Measurements from ENCODE around the gene TAF1A. TPM values are rescaled to one million over a fixed set of nuclear protein-coding genes. Genes with fewer than 3 reads are reported as not detected.

Gene TAF1A
- total RNA-seq, 1 experiment from 2014 or later = 12.9 TPM

DNA sequence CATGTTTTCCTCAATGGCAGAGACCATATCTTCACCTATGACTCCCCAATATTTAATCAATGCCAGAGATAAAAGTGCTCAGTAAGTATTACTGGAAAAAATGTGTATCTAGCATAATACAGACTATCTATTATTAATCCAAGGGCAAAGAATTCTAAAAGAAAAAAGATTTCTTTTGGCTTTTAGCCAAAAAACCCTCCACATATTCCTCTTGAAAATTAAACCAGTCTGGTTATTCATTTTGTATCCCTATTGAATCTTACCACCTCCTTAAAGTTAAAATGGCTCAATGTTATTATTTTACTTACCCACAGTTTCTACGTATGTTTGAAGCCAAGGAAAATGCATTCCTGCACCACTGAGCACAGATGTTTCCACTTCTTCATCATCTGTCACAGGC lies 1.6 kb downstream of the TAF1A start (continued):
- TF ChIP-seq, protein P1, sequence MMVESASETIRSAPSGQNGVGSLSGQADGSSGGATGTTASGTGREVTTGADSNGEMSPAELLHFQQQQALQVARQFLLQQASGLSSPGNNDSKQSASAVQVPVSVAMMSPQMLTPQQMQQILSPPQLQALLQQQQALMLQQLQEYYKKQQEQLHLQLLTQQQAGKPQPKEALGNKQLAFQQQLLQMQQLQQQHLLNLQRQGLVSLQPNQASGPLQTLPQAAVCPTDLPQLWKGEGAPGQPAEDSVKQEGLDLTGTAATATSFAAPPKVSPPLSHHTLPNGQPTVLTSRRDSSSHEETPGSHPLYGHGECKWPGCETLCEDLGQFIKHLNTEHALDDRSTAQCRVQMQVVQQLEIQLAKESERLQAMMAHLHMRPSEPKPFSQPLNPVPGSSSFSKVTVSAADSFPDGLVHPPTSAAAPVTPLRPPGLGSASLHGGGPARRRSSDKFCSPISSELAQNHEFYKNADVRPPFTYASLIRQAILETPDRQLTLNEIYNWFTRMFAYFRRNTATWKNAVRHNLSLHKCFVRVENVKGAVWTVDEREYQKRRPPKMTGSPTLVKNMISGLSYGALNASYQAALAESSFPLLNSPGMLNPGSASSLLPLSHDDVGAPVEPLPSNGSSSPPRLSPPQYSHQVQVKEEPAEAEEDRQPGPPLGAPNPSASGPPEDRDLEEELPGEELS (CRISPR knock-in tag; IDR thresholded peaks at IDR 0.05) = no peak
- TF ChIP-seq, protein P2, sequence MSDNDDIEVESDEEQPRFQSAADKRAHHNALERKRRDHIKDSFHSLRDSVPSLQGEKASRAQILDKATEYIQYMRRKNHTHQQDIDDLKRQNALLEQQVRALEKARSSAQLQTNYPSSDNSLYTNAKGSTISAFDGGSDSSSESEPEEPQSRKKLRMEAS (CRISPR knock-in tag; IDR thresholded peaks at IDR 0.05) = no peak
- TF ChIP-seq, protein P3, sequence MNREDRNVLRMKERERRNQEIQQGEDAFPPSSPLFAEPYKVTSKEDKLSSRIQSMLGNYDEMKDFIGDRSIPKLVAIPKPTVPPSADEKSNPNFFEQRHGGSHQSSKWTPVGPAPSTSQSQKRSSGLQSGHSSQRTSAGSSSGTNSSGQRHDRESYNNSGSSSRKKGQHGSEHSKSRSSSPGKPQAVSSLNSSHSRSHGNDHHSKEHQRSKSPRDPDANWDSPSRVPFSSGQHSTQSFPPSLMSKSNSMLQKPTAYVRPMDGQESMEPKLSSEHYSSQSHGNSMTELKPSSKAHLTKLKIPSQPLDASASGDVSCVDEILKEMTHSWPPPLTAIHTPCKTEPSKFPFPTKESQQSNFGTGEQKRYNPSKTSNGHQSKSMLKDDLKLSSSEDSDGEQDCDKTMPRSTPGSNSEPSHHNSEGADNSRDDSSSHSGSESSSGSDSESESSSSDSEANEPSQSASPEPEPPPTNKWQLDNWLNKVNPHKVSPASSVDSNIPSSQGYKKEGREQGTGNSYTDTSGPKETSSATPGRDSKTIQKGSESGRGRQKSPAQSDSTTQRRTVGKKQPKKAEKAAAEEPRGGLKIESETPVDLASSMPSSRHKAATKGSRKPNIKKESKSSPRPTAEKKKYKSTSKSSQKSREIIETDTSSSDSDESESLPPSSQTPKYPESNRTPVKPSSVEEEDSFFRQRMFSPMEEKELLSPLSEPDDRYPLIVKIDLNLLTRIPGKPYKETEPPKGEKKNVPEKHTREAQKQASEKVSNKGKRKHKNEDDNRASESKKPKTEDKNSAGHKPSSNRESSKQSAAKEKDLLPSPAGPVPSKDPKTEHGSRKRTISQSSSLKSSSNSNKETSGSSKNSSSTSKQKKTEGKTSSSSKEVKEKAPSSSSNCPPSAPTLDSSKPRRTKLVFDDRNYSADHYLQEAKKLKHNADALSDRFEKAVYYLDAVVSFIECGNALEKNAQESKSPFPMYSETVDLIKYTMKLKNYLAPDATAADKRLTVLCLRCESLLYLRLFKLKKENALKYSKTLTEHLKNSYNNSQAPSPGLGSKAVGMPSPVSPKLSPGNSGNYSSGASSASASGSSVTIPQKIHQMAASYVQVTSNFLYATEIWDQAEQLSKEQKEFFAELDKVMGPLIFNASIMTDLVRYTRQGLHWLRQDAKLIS (CRISPR knock-in tag; IDR thresholded peaks at IDR 0.05; ENCODE audit: borderline replicate concordance) = no peak

DNA sequence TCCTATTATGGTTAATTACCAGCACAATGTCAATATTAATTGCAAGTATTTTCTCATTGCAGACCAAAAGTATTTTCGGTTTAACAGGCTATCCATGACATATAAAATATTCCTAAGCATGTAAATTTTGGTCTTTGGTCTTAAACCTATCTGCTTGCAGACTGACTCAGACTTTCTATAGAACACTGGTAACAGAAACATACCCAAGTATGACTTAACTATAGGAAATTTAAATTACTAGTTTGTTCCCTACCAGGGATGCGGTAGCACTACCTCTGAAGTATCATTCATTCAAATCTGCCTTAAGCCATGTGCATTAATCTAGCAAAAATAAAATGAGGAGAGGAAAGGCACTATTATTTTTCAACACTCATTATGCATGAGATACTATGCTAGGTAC lies 2.9 kb downstream of the TAF1A start:
- Mint-ChIP-seq H3K36me3 (peaks cover 45% of the 10 kb centered on the region), H3K4me3 (no peak overlapping the region), H3K27ac (no peak overlapping the region), H3K9me3 (no peaks in the 10 kb centered on the region), H3K4me1 (peaks cover 19% of the 10 kb centered on the region), H3K27me3 (ENCODE audit: low read depth) (no peaks in the 10 kb centered on the region)
- ChIA-PET POLR2A (no interaction called here), CTCF (no interaction called here)
- DNase-seq (ENCODE audit: low spot score) = no peak
- no peak for ATAC-seq
- TF ChIP-seq PRRX2 (CRISPR knock-in tag; IDR thresholded peaks at IDR 0.05) = no peak
- TF ChIP-seq SMAD3 (CRISPR knock-in tag; IDR thresholded peaks at IDR 0.05; ENCODE audit: borderline replicate concordance) = no peak
- TF ChIP-seq, protein P4, sequence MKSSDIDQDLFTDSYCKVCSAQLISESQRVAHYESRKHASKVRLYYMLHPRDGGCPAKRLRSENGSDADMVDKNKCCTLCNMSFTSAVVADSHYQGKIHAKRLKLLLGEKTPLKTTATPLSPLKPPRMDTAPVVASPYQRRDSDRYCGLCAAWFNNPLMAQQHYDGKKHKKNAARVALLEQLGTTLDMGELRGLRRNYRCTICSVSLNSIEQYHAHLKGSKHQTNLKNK (CRISPR knock-in tag; IDR thresholded peaks at IDR 0.05) = no peak
- TF ChIP-seq, protein P5, sequence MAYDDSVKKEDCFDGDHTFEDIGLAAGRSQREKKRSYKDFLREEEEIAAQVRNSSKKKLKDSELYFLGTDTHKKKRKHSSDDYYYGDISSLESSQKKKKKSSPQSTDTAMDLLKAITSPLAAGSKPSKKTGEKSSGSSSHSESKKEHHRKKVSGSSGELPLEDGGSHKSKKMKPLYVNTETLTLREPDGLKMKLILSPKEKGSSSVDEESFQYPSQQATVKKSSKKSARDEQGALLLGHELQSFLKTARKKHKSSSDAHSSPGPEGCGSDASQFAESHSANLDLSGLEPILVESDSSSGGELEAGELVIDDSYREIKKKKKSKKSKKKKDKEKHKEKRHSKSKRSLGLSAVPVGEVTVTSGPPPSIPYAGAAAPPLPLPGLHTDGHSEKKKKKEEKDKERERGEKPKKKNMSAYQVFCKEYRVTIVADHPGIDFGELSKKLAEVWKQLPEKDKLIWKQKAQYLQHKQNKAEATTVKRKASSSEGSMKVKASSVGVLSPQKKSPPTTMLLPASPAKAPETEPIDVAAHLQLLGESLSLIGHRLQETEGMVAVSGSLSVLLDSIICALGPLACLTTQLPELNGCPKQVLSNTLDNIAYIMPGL (CRISPR knock-in tag; IDR thresholded peaks at IDR 0.05) = no peak

DNA sequence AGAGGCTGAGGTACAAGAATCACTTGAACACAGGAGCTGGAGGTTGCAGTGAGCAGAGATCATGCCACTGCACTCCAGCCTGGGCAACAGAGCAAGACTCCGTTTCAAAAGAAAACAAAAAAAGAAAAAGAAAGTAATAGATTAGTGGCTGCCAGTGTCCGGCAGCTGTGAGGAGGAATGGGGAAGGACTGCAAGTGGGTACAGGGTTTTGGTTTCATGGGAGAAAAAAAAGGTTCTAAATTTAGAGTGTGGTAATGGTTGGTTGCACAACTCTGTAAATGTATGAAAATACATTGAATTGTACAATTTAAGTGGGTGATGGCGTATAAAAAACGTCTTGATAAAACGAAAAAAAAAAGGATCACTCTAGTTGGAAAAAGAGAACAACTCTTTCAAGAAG lies 6.7 kb downstream of the TAF1A start:
- ATAC-seq = no peak
- H3K27ac Mint-ChIP-seq = no peak overlapping the region
- H3K36me3 Mint-ChIP-seq = peaks cover 45% of the 10 kb centered on the region
- no peaks in the 10 kb centered on the region for H3K27me3 Mint-ChIP-seq (ENCODE audit: low read depth)
- ChIA-PET POLR2A (no interaction called here), CTCF (no interaction called here)
- H3K4me1 Mint-ChIP-seq = no peaks in the 10 kb centered on the region
- no peak overlapping the region for H3K4me3 Mint-ChIP-seq
- DNase-seq (ENCODE audit: low spot score) = no peak
- TF ChIP-seq, protein P6, sequence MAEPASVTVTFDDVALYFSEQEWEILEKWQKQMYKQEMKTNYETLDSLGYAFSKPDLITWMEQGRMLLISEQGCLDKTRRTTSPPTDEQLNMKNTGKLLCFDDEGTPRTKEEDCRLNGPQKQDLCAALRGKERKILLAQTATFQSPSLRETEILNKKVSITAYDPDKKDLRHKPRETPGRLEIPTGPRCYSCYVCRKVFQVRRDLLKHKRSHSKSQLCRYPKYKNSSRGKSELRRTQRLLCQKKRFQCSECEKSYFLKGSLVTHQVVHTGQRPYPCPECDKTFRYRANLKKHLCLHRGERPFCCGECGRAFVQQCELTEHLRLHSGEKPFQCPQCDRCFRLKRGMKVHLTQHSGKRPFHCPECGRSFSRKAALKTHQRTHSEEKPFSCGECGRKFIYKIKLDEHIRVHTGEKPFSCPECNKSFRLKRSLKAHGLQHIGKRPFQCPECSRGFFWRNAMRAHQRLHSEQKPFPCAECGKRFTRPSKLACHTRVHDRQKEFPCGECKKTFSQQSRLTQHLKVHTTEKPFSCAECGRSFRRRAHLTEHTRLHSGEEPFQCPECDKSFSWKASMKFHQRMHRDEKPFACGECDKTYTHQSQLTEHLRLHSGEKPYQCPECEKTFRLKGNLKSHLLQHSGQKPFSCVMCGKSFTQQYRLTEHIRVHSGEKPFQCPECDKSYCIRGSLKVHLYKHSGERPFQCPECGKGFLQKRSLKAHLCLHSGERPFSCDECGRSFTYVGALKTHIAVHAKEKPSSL (CRISPR knock-in tag; conservative IDR thresholded peaks at IDR 0.05) = no peak
- TF ChIP-seq, protein P7, sequence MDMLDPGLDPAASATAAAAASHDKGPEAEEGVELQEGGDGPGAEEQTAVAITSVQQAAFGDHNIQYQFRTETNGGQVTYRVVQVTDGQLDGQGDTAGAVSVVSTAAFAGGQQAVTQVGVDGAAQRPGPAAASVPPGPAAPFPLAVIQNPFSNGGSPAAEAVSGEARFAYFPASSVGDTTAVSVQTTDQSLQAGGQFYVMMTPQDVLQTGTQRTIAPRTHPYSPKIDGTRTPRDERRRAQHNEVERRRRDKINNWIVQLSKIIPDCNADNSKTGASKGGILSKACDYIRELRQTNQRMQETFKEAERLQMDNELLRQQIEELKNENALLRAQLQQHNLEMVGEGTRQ (CRISPR knock-in tag; IDR thresholded peaks at IDR 0.05) = no peak
- TF ChIP-seq ZNF138 (CRISPR knock-in tag; conservative IDR thresholded peaks at IDR 0.05) = no peak
- H3K9me3 Mint-ChIP-seq = no peaks in the 10 kb centered on the region

All from WTC11 (cell line).